IMR-90 (cell line): ENCODE measurements around the gene AKAP12. TPM values are rescaled to one million over a fixed set of nuclear protein-coding genes. Genes with fewer than 3 reads are reported as not detected.

Source experiments
- ATAC-seq: fragments of 200-7000 bp; cut with Tn5 transposase; 2 replicates; pipeline ENCODE4 v1.9.1; 2020; ENCODE audit warnings: low read depth, mild to moderate bottlenecking, moderate library complexity
- BruUV-seq: library from RNA; stranded (reverse); fragments of 400-500 nt; replicated peaks from 2 replicates; lab custom pipeline; 2021; lab: Mats Ljungman, UMichigan
- CTCF ChIA-PET: fragments of 300-600 bp; formaldehyde crosslinking; extraction: SDS; loops from one replicate; lab custom pipeline; 2021; ENCODE audit warnings: antibody characterized with exemption; lab: Yijun Ruan, JAX
- POLR2A ChIA-PET: fragments of 300-600 bp; sonication (Branson Sonifier 250); formaldehyde crosslinking; loops from one replicate; lab custom pipeline; 2022; ENCODE audit warnings: antibody characterized with exemption; ENCODE audit not compliant: unreplicated experiment; lab: Charles Lee
- DNase-seq: peaks from one replicate; pipeline ENCODE4 v3.0.0; 2013
- H2AFZ ChIP-seq: replicated peaks from 2 replicates; pipeline ENCODE3; 2013; ENCODE audit warnings: low read length, mild to moderate bottlenecking; ENCODE audit not compliant: poor library complexity
- H2AK5ac ChIP-seq: 2 replicates; pipeline ENCODE4 v1.6.1; 2013; ENCODE audit warnings: low read depth, low read length, inconsistent platforms
- H2AK9ac ChIP-seq: replicated peaks from 2 replicates; pipeline ENCODE3; 2013; ENCODE audit warnings: mild to moderate bottlenecking, low read depth, low read length, moderate library complexity; ENCODE audit not compliant: poor library complexity
- H2BK120ac ChIP-seq: 2 replicates; pipeline ENCODE4 v1.6.1; 2013; ENCODE audit warnings: low read depth, low read length, inconsistent platforms
- H2BK15ac ChIP-seq: 3 replicates; pipeline ENCODE4 v1.6.1; 2013; ENCODE audit warnings: low read depth, low read length, inconsistent platforms
- H2BK20ac ChIP-seq: 2 replicates; pipeline ENCODE4 v1.6.1; 2013; ENCODE audit warnings: low read depth, mild to moderate bottlenecking, inconsistent platforms, low read length, moderate library complexity
- H2BK5ac ChIP-seq: 2 replicates; pipeline ENCODE4 v1.6.1; 2013; ENCODE audit warnings: mild to moderate bottlenecking, low read depth, low read length, inconsistent platforms; ENCODE audit not compliant: poor library complexity, severe bottlenecking
- H3K14ac ChIP-seq: replicated peaks from 2 replicates; pipeline ENCODE4 v1.6.1; 2013; ENCODE audit warnings: low read depth, low read length, inconsistent platforms
- H3K18ac ChIP-seq: 2 replicates; pipeline ENCODE4 v1.6.1; 2013; ENCODE audit warnings: low read depth, low read length, control low read depth
- H3K23ac ChIP-seq: 2 replicates; pipeline ENCODE4 v1.6.1; 2013; ENCODE audit warnings: low read depth, low read length, inconsistent platforms
- H3K27ac ChIP-seq: 2 replicates; pipeline ENCODE4 v1.5.1; 2013; ENCODE audit warnings: mild to moderate bottlenecking, control low read depth, low read length; ENCODE audit not compliant: insufficient read depth
- H3K27me3 ChIP-seq: 2 replicates; pipeline ENCODE4 v1.6.1; 2013; ENCODE audit warnings: low read length; ENCODE audit not compliant: control insufficient read depth, insufficient read depth
- H3K36me3 ChIP-seq: 2 replicates; pipeline ENCODE4 v1.6.1; 2013; ENCODE audit warnings: low read length, mixed read lengths; ENCODE audit not compliant: control insufficient read depth, insufficient read depth
- H3K4ac ChIP-seq: 2 replicates; pipeline ENCODE4 v1.6.1; 2013; ENCODE audit warnings: low read depth, low read length, inconsistent platforms
- H3K4me1 ChIP-seq: 2 replicates; pipeline ENCODE4 v1.6.1; 2013; ENCODE audit warnings: low read length, mixed read lengths; ENCODE audit not compliant: control insufficient read depth, insufficient read depth
- H3K4me2 ChIP-seq: 2 replicates; pipeline ENCODE4 v1.6.1; 2013; ENCODE audit warnings: low read depth, mild to moderate bottlenecking, control low read depth, low read length, moderate library complexity
- H3K4me3 ChIP-seq: 2 replicates; pipeline ENCODE4 v1.5.1; 2013; ENCODE audit warnings: low read depth, mild to moderate bottlenecking, control low read depth, low read length, moderate library complexity; ENCODE audit not compliant: insufficient read depth
- H3K56ac ChIP-seq: 2 replicates; pipeline ENCODE4 v1.6.1; 2013; ENCODE audit warnings: low read length, inconsistent platforms; ENCODE audit not compliant: insufficient read depth; ENCODE audit errors: extremely low read depth
- H3K79me1 ChIP-seq, 2 experiments: 2 replicates each; pipeline ENCODE4 v1.6.1; 2013; ENCODE audit warnings: low read length in 2 of 2, inconsistent platforms in 1 of 2, low read depth in 1 of 2
- H3K9ac ChIP-seq: 2 replicates; pipeline ENCODE4 v1.6.1; 2013; ENCODE audit warnings: low read depth, low read length, control low read depth
- H3K9me1 ChIP-seq: 2 replicates; pipeline ENCODE4 v1.6.1; 2013; ENCODE audit warnings: low read length, inconsistent platforms; ENCODE audit not compliant: insufficient read depth
- H3K9me3 ChIP-seq: 2 replicates; pipeline ENCODE4 v1.6.1; 2013; ENCODE audit warnings: low read length; ENCODE audit not compliant: control insufficient read depth, insufficient read depth
- H4K20me1 ChIP-seq: 2 replicates; pipeline ENCODE4 v1.6.1; 2013; ENCODE audit warnings: low read length, inconsistent platforms; ENCODE audit not compliant: insufficient read depth
- H4K5ac ChIP-seq: 2 replicates; pipeline ENCODE4 v1.6.1; 2013; ENCODE audit warnings: mild to moderate bottlenecking, low read depth, low read length, control low read depth
- H4K8ac ChIP-seq, 2 experiments: 2 replicates each; pipeline ENCODE4 v1.6.1; 2013; ENCODE audit warnings: low read depth in 2 of 2, low read length in 2 of 2, control low read depth in 1 of 2, inconsistent platforms in 1 of 2
- H4K91ac ChIP-seq: 2 replicates; pipeline ENCODE4 v1.6.1; 2013; ENCODE audit warnings: low read depth, low read length, inconsistent platforms; ENCODE audit not compliant: insufficient read depth
- BHLHE40 ChIP-seq: fragments of 150-350 bp; IDR thresholded peaks from 2 replicates; pipeline ENCODE4 v1.6.1; 2016; ENCODE audit warnings: mild to moderate bottlenecking, low read depth, low read length
- CHD1 ChIP-seq: IDR thresholded peaks from 2 replicates; pipeline ENCODE4 v1.6.1; 2012; ENCODE audit warnings: low read depth, low read length, improper control_type of control experiment
- CTCF ChIP-seq: conservative IDR thresholded peaks from 2 replicates; pipeline ENCODE4 v1.5.1; 2012; ENCODE audit warnings: mild to moderate bottlenecking, low read depth, low read length, improper control_type of control experiment
- ELK1 ChIP-seq: fragments of 150-350 bp; IDR thresholded peaks from 2 replicates; pipeline ENCODE4 v1.6.1; 2016; ENCODE audit warnings: low read depth, mild to moderate bottlenecking, low read length, moderate library complexity, borderline replicate concordance
- MAFK ChIP-seq: IDR thresholded peaks from 2 replicates; pipeline ENCODE4 v1.6.1; 2012; ENCODE audit warnings: low read depth, low read length, improper control_type of control experiment
- NFE2L2 ChIP-seq: fragments of 150-350 bp; IDR thresholded peaks from 2 replicates; pipeline ENCODE4 v1.6.1; 2016; ENCODE audit warnings: low read depth, mild to moderate bottlenecking, low read length
- RCOR1 ChIP-seq: IDR thresholded peaks from 2 replicates; pipeline ENCODE4 v1.6.1; 2012; ENCODE audit warnings: mild to moderate bottlenecking, low read length, improper control_type of control experiment; ENCODE audit not compliant: insufficient replicate concordance
- SMC3 ChIP-seq: fragments of 150-350 bp; IDR thresholded peaks from 2 replicates; pipeline ENCODE4 v1.6.1; 2016; ENCODE audit warnings: low read depth, mild to moderate bottlenecking, antibody characterized with exemption, low read length, moderate library complexity
- USF2 ChIP-seq: fragments of 150-350 bp; IDR thresholded peaks from 2 replicates; pipeline ENCODE4 v1.6.1; 2017; ENCODE audit warnings: mild to moderate bottlenecking, antibody characterized with exemption, low read length, low read depth
- WGBS, 2 experiments: methylation state at CpG; one replicate each; pipeline versions ENCODE4 v1.1.5 to v1.1.7; 2013; ENCODE audit warnings: missing lambda C conversion rate in 2 of 2; ENCODE audit not compliant: insufficient read length in 1 of 2; ENCODE audit errors: extremely low coverage in 2 of 2; 5-methylcytosine and 5-hydroxymethylcytosine counted together
- dilution Hi-C: fragments of 300-500 bp; cut with HindIII; formaldehyde crosslinking; loops from one replicate; pipeline ENCODE4 v1.14.3; 2018; ENCODE audit warnings: low sequenced_read_pairs; ENCODE audit not compliant: unreplicated experiment
- in situ Hi-C: fragments of 300-500 bp; cut with MboI; formaldehyde crosslinking; loops from 3 replicates; pipeline ENCODE4 v1.14.3; 2019; ENCODE audit warnings: low sequenced_read_pairs, inconsistent platforms, mixed read lengths
- intact Hi-C: fragments of 100-400 bp; cut with micrococcal nuclease; formaldehyde crosslinking; loops from 2 replicates; pipeline ENCODE4 v1.10.0; 2022
- polyA plus RNA-seq, 3 experiments: library from polyadenylated mRNA; depleted of rRNA; stranded (reverse); fragments of >200 nt; gene quantifications; 2 replicates each; pipeline ENCODE4 v1.2.3, GENCODE V29; 2012; ENCODE audit warnings: low replicate concordance in 1 of 3
- total RNA-seq: library from RNA; depleted of rRNA; stranded (reverse); fragments of >200 nt; gene quantifications from 2 replicates; pipeline ENCODE4 v1.2.3, GENCODE V29; 2012

AKAP12 gene
- total and polyA plus RNA-seq, 2 of the 4 experiments (the other 2 are of a cell fraction), result 56.0 to 118 TPM

- H4K5ac ChIP-seq, result no peak overlapping the region
- no peak overlapping the region for H3K4me2 ChIP-seq
- intact Hi-C loops (no loop called here), dilution Hi-C loops (no loop called here), in situ Hi-C loops (no loop called here)
- ATAC-seq, result no peak
- no peak overlapping the region for H3K23ac ChIP-seq
- no peak overlapping the region for H2BK120ac ChIP-seq
- no peak overlapping the region for H2AK9ac ChIP-seq
- BruUV-seq, result no TSS peak
- no peaks in the 10 kb centered on the region for H3K4me1 ChIP-seq
- no peaks in the 10 kb centered on the region for H3K27me3 ChIP-seq
- POLR2A ChIA-PET, result no interaction called here
- peaks cover 7% of the 10 kb centered on the region; the same call in 1 of the 2 replicates for H3K9me1 ChIP-seq
- H4K91ac ChIP-seq, result no peak overlapping the region
- H3K79me1 ChIP-seq, result peaks cover 34 to 45% of the 10 kb centered on the region in 2 experiments
- no peak overlapping the region for H2BK15ac ChIP-seq
- H3K18ac ChIP-seq, result no peak overlapping the region
- no peak overlapping the region for H3K4ac ChIP-seq
- peaks cover 6% of the 10 kb centered on the region; the same call in 1 of the 2 replicates for H4K20me1 ChIP-seq
- TF ChIP-seq USF2, result no peak
- no peak for TF ChIP-seq ELK1
- TF ChIP-seq RCOR1, result no peak
- no peak for TF ChIP-seq NFE2L2
- no peak for TF ChIP-seq BHLHE40
- TF ChIP-seq SMC3, result no peak
- TF ChIP-seq CTCF, result no peak
- no peak for TF ChIP-seq CHD1
- TF ChIP-seq MAFK, result no peak
- WGBS, 2 experiments, result 96% methylated on average over 4 of the region's 5 CpGs; no CpG with 5 or more reads in 1 of the 2 experiments
- H2BK5ac ChIP-seq, result no peak overlapping the region
- no peak overlapping the region for H3K14ac ChIP-seq
- no peak overlapping the region for H2BK20ac ChIP-seq
- peaks cover 16% of the 10 kb centered on the region for H3K36me3 ChIP-seq
- H3K56ac ChIP-seq, result no peak overlapping the region
- no peak overlapping the region for H3K4me3 ChIP-seq
- H3K27ac ChIP-seq, result no peak overlapping the region
- no peak overlapping the region for H2AFZ ChIP-seq
- no peak for DNase-seq
- no peak overlapping the region for H4K8ac ChIP-seq
- CTCF ChIA-PET, result no interaction called here
- H3K9me3 ChIP-seq, result no peaks in the 10 kb centered on the region
- no peak overlapping the region for H3K9ac ChIP-seq
- H2AK5ac ChIP-seq, result no peak overlapping the region
These were observed 132.4 kb downstream of the AKAP12 start for GRCh38 chr6:151372164-151372563.
